Stimulated activated CD4-positive, alpha-beta T cell treated with anti-CD3 and anti-CD28 coated beads, TNF-alpha, amount 100 ng/mL, for 24 hours (primary cell): ENCODE data around the gene OSTC.
"Not testable (repeated sequence)": the region's sequence is repeated elsewhere in the genome, so short reads cannot be mapped to it uniquely, and the experiment has no call there.

Experiments
- DNase-seq, 3 experiments: peaks; one replicate each; pipeline ENCODE4 v3.0.0-alpha.2; 2020; ENCODE audit warnings: low read depth in 3 of 3

The OSTC gene

DNA sequence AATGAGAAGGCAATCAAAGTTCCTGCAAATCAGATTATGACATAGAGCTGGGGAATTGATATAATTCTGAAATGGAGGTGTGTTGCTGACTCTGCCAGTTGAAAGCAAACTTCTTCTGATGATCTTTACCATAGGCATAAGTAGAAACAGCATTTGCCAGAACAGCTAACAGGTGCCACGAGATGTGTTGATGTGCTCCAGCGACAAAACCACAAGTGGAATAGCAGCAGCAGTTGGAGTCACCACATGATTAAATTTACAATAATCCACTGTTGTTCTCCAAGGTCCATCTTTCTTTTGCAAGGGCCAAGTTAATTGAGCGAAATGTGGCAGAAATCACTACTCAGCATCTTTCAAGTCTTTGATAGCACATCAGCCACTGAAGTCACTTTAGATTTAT, 3.7 kb upstream of the OSTC start:
- DNase-seq = no peak

GRCh38 chr4:108649863-108650211, 562 bp upstream of the OSTC start:
- DNase-seq = no peak

- no peak for DNase-seq
Observed at GRCh38 chr4:108651014-108651791, 804 bp downstream of the OSTC start.

- no peak for DNase-seq
Observed at GRCh38 chr4:108662629-108663028, 12.2 kb downstream of the OSTC start.

GRCh38 chr4:108674356-108674977, 24.1 kb downstream of the OSTC start:
- no peak for DNase-seq

GRCh38 chr4:108681321-108681809, 31.0 kb downstream of the OSTC start:
- DNase-seq = no peak

- no peak for DNase-seq
Observed at GRCh38 chr4:108683479-108683878, 33.1 kb downstream of the OSTC start.

GRCh38 chr4:108685036-108685686, 34.8 kb downstream of the OSTC start:
- no peak for DNase-seq

DNA sequence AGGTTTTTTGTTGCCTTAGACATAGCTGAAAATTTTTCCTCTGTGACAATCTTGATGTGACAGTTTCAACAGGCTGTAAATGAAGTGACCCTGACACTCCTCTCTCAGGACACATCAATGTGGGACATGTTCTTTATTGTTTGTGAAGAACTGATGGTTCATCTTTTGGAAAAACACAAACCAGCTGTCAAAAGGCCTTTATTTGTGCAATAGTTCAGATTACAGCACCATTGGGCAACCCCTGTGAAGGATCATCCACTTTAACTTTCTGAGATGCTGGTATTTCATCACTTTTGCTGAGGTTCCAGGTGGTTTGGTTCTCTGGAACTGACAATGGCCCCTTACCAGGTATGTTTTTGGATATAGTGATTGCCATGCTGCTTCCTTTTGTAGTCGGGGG, 40.3 kb downstream of the OSTC start:
- DNase-seq = no peak

GRCh38 chr4:108693211-108693610, 42.8 kb downstream of the OSTC start:
- DNase-seq = no peak

GRCh38 chr4:108693819-108694218, 43.4 kb downstream of the OSTC start:
- DNase-seq = no peak

DNA sequence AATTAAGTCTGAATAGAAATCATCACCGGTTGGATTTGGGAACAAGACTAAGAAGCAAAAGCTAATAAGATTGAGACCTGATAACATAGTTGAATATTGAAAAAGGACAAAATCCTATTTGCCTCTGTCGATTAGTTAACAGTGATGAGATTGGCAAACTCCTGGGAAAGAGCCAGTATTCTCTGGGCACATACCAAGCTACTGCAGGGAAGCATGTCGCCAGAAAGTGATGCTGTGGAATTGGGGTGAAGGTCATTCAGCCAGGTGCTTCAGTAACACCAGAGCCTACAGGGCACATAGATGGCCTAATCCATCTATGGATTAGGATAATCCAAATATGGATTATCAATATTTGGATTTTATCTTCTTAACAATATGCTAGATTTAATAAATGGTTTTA, 44.0 kb downstream of the OSTC start:
- no peak for DNase-seq

GRCh38 chr4:108695062-108695461, 44.7 kb downstream of the OSTC start:
- DNase-seq = no peak

GRCh38 chr4:108696160-108696559, 45.8 kb downstream of the OSTC start:
- DNase-seq = no peak

GRCh38 chr4:108700081-108700757, 49.8 kb downstream of the OSTC start:
- DNase-seq = no peak

DNA sequence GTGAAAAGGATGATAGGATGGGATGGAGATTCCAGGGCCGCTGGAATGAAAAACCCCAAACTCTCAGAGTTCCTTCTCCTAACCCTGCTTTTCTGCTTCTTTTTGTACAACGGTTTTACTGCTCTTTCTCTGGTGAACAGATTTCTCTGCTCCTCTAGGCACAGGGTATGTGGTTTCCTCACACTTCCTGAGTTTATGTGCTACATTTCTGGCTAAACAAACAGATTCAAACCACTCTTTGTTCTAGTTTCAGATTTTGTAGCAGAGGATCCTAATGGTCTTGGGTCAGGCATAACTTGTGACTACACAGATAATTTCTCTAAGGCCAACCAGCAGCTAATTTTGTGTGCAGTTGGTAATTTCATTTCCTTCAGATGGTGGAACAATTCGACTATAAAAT, 52.6 kb downstream of the OSTC start:
- DNase-seq = no peak

DNA sequence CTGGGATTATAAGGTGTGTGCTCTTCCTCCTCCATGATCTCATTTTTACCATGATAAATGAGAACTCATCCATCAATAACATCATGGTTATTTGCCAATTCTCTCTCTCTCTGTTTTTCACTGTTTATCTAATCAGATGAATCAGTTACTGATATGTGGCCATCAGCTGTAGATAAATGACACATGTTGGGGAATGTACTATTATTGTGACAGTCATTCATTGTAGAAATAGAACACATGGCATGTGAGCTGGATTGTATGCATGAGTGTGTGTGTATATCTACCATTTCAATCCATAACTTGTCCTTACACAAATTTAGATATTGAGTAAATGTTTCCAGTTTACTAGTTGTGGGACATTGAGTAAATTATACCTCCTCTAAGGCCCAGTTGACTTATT, 53.0 kb downstream of the OSTC start:
- no peak for DNase-seq

DNA sequence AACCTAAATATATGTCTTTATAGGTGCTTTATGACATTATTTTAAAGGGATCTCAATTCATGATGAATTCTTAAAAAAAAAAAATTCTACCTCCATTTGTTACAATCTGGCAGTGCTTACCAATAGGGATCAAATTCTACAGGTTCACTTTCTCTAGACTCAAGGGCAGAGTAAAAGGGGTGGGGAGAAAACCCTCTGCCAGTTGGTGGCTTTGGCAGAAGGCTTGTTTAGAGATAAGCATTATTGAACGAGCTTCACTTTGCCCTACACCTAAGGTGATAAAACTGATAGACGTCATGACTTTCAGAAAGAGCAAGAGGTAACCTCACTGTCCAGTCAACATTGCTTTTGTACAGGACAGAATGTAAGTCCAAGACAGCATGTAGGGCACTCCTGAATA, 53.6 kb downstream of the OSTC start:
- DNase-seq = no peak

DNA sequence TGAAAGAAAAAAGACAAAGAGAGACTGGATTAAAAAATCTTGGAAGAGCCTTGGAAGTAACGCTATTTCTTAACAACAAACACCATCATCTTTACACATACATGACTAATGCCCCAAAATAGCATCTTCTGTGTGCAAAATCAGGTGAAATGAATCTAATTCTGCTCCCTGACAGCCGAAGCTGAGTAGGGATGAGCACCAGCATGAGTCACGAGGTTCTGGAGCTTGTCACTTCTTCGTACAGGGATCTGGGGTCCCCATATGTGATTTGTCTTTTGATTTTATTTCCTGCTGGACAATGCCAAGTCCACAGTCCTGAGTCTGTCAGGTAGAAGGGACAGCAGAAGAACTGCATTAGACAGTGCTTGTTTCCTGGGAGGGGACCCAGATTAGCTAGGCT, 55.9 kb downstream of the OSTC start:
- no peak for DNase-seq

DNA sequence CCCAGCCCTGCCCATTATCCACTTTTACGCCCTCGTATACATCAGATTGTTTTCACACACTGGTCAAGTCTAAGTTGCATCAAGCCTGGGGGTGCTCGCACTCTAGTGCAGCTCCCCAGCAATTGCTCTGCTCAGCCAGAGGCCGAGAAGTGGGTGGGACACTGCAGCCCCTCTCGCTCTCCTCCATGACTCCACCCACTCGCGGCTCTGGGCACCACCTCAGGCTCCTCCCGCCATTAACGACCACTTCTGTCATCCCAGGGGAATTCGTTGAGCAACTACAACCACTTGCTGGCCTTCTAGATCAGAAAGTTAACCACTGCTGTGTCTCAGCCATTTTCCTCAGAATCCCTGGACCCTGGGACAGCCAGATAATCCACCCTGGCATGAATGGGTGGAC, 58.8 kb downstream of the OSTC start:
- no peak for DNase-seq

GRCh38 chr4:108709722-108710121, 59.3 kb downstream of the OSTC start:
- DNase-seq = no peak

- not testable (repeated sequence) for DNase-seq
Observed at GRCh38 chr4:108710578-108710977, 60.2 kb downstream of the OSTC start.
